ENCODE measurements around the gene KIF7.
A peak's percentile ranks its signal among the peaks of the same experiment; 100 is the strongest.

KIF7 gene

GRCh38 chr15:89647191-89647851 is 7.9 kb downstream of the KIF7 start:
- peak; percentile 57 for DNase-seq (ENCODE audit: low read depth)

- DNase-seq (ENCODE audit: low read depth), result no peak
Measured at GRCh38 chr15:89646416-89647141, 8.7 kb downstream of the KIF7 start.

- no peak for DNase-seq (ENCODE audit: low read depth)
Measured at GRCh38 chr15:89645680-89646079, 9.6 kb downstream of the KIF7 start.

- DNase-seq (ENCODE audit: low read depth), result no peak
Measured at GRCh38 chr15:89642106-89642505, 13.2 kb downstream of the KIF7 start.

GRCh38 chr15:89641053-89641452 is 14.2 kb downstream of the KIF7 start:
- DNase-seq (ENCODE audit: low read depth), result no peak

- no peak for DNase-seq (ENCODE audit: low read depth)
Measured at GRCh38 chr15:89640245-89640644, 15.0 kb downstream of the KIF7 start.

DNA sequence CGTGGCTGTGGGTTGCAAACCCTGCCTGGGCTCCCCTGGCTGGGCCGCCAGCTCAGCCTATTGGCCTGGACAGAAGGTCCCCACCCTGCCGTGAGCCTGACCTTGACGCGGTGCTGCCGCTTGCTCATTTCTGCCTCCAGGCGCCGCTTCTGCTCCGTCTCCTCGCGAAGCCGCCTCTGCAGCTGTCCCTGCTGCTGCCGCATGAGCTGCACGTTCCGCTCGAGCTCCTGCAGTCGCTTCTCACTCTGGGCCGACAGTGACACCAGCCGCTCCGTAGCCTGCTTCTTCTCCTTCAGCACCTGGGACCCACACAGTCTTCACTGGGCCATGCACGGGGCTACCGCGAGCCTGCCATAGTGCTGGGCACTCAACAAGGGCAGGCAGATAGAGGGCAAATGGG is 21.7 kb downstream of the KIF7 start:
- DNase-seq (ENCODE audit: low read depth), result no peak

- DNase-seq (ENCODE audit: low read depth), result no peak
Measured at GRCh38 chr15:89632563-89633430, 22.5 kb downstream of the KIF7 start.

DNA sequence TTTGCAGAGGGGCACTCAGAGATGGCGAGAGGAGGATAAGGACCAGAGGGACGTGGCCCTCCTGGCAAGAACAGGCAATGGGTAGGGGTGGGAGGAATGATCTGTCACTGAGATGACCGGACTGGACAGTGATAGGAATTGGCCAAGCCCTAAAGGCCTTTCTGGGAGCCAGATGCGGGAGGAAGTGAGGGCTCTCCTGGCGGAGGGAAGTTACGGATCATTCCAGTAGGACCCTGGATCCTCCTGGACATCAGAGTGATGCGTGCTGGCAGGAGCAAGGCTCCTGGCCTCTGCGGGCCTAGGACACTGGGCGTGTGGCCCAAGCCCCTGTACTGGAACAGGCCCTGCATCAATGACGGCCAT is 23.4 kb downstream of the KIF7 start:
- DNase-seq (ENCODE audit: low read depth), result no peak

- DNase-seq (ENCODE audit: low read depth), result no peak
Measured at GRCh38 chr15:89630974-89631901, 24.0 kb downstream of the KIF7 start.

DNA sequence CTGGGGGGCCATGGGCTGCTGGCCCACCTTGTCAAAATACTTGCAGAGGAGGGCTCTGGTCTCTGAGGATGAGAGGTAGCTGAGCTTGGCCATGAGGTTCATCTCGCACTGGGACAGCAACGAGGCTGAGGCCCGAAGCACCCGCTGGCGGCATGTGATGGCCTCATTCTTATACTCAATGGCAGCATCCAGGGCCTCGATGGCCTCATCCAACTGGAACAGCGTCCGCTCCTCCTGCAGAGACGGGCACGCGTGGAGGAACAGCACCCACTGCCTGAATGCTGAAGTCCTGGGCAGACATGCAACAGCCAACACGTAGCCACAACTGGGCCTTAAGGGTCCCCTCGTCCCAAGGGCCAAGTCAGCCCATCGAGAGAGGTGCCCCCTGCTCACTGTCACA is 25.0 kb downstream of the KIF7 start:
- no peak for DNase-seq (ENCODE audit: low read depth)

DNA sequence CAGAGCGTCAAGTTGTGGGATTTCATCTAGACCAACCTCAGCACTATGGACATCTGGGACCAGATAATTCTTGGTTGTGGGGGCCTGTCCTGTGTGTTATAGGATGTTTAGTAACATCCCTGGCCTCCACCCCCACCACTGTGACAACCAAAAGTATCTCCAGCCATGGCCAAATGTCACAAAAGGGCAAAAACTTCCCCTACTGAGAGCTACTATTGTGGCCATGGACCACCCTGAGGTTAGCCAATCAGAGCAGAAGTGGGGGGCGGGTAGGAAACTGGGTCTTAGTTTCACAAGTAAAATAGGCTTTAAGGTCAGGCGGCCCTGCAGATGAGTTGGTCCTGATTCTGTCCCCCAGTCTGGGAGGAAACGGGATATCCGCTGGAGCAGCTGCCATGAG is 25.4 kb downstream of the KIF7 start:
- no peak for DNase-seq (ENCODE audit: low read depth)

- DNase-seq (ENCODE audit: low read depth), result no peak
Measured at GRCh38 chr15:89628806-89629715, 26.2 kb downstream of the KIF7 start.

DNA sequence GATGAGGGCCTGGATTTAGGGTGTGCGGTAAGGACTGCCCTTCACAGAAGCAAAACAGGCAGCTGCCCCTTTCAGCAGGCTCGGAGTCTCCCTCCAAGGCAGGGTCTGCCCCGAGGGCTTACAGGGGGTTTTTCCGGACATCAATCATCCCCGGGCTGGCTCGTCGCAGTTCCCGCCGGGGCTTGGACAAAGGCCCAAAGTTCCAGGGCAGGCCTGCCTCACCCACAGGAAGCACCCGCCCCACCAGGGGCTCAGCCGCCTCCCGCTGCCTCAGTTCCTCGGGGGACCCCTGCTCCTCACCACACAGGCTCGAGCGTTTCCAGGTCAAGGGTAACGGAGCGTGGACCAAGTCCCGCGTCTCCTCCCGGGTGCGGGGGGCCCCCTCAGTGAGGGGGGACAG is 27.0 kb downstream of the KIF7 start:
- DNase-seq (ENCODE audit: low read depth), result no peak

DNA sequence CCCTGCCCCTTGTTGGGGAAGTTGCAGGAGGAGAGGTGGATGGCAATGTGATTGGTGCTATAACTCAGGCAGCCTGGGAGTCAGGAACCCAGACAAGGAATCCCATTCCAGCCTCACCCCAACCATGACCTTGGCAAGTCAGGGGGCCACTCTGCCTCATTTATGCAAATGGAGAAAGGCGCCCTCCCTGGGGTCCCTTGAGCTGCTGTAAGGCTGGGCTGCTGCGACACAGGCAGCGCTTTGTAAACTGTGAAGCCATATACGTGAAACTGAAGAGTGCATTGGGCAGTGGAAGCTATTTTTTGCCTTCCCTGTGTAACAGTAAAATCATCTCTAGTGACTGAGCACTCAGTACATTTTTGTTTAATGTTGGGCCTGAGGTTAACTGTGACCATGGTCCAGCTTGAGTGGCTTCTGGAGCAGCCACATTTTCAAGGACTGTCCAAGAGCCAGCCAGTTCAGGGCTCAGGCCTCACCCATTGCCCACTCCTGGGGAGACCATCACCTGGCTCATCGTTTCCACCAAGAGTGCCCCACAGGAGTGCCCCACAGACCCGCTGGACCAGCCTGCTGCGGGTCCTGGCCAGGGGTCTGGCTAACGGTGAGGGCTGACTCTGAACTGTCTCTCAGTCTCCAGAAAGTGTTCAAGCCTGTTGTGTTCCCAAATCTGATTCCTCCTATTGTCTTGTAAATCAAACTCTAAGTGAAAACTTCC is 27.9 kb downstream of the KIF7 start:
- no peak for DNase-seq (ENCODE audit: low read depth)

GRCh38 chr15:89625716-89626115 is 29.6 kb downstream of the KIF7 start:
- no peak for DNase-seq (ENCODE audit: low read depth)

GRCh38 chr15:89623165-89623564 is 32.1 kb downstream of the KIF7 start:
- no peak for DNase-seq (ENCODE audit: low read depth)

DNA sequence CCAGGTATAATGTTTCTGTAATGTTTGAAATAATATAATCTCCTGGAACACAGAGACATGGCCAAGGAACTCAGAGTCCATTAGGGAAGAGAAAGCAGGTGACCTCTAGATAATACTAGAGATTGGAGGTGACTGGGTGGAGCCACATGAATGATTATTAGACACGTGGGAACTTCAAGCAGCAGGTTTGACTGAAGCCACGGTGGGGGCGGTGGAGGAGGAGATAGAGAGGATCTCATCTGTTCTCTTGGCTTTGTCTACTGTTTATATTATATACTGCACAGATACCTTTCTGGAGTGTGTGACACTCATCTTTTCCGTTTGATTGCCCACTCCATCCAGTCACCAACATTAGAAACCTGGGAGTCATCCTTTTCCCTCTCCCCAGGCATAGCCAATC is 33.7 kb downstream of the KIF7 start:
- DNase-seq (ENCODE audit: low read depth), result no peak

- no peak for DNase-seq (ENCODE audit: low read depth)
Measured at GRCh38 chr15:89616228-89616627, 39.0 kb downstream of the KIF7 start.

DNA sequence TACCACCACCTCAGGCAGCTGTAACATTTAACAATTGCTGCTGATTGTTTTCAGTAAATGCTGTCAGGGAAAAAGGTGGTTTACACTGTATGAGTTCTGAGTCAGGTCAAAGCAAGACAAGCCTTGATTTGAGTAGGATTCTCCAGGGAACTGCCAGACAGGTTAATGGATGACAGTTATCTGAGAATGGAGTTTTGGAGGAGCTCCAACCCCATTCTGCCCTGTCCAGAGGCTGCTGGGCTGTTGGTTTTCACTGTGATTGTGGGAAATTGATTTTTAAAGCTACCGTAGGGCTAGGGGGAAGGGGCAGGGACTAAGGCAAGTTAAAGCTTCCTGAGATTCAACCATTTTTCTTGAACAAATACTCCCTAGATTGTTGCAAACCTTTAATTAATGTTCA is 40.1 kb downstream of the KIF7 start:
- DNase-seq (ENCODE audit: low read depth), result no peak

All from stimulated activated CD8-positive, alpha-beta memory T cell treated with anti-CD3 and anti-CD28 coated beads, Interleukin-7, amount 100 ng/mL, for 24 hours (primary cell).